PC-9 (cell line): ENCODE results near the gene CDK11B. TPM values are rescaled to one million over a fixed set of nuclear protein-coding genes. Genes with fewer than 3 reads are reported as not detected.
A peak's percentile ranks its signal among the peaks of the same experiment; 100 is the strongest.

Source experiments
- BruUV-seq: library from RNA; stranded (reverse); fragments of 400-500 nt; replicated peaks from 2 replicates; lab custom pipeline; 2021; lab: Mats Ljungman, UMichigan
- CTCF ChIA-PET: fragments of 300-600 bp; sonication (Branson Sonifier 250); formaldehyde crosslinking; loops from one replicate; lab custom pipeline; 2022; ENCODE audit warnings: antibody characterized with exemption; lab: Charles Lee
- POLR2A ChIA-PET: fragments of 300-600 bp; sonication (Branson Sonifier 250); formaldehyde crosslinking; loops from one replicate; lab custom pipeline; 2022; ENCODE audit warnings: antibody characterized with exemption; ENCODE audit not compliant: unreplicated experiment; lab: Charles Lee
- DNase-seq, 2 experiments: peaks; one replicate each; pipeline versions ENCODE4 v3.0.0 to v3.0.0-alpha.2; 2015 to 2022; ENCODE audit warnings: mixed read lengths in 1 of 2
- H2AFZ ChIP-seq: fragments of 200-600 bp; sonication (generic); 2 replicates; pipeline ENCODE4 v1.8.1; 2017; ENCODE audit warnings: antibody characterized with exemption
- H3F3A ChIP-seq: fragments of 200-600 bp; sonication (generic); 2 replicates; pipeline ENCODE4 v1.8.1; 2017; ENCODE audit warnings: antibody characterized with exemption, mild to moderate bottlenecking, low read depth; ENCODE audit not compliant: insufficient read depth
- H3K27ac ChIP-seq: fragments of 200-600 bp; sonication (generic); 2 replicates; pipeline ENCODE4 v1.6.1; 2016; ENCODE audit warnings: mixed run types
- H3K27me3 ChIP-seq: fragments of 200-600 bp; sonication (generic); 2 replicates; pipeline ENCODE4 v1.6.1; 2016; ENCODE audit warnings: low read depth, mixed run types; ENCODE audit not compliant: insufficient read depth
- H3K36me3 ChIP-seq: fragments of 200-600 bp; sonication (generic); 2 replicates; pipeline ENCODE4 v1.6.1; 2016; ENCODE audit warnings: low read depth, mixed run types
- H3K4me1 ChIP-seq: fragments of 200-600 bp; sonication (generic); replicated peaks from 2 replicates; pipeline ENCODE4 v1.6.1; 2016; ENCODE audit warnings: mixed run types; ENCODE audit not compliant: insufficient read depth
- H3K4me2 ChIP-seq: fragments of 200-600 bp; sonication (generic); 2 replicates; pipeline ENCODE4 v1.6.1; 2017; ENCODE audit warnings: mixed run types
- H3K4me3 ChIP-seq: fragments of 200-600 bp; sonication (generic); 2 replicates; pipeline ENCODE4 v1.6.1; 2016; ENCODE audit warnings: mixed run types
- H3K79me2 ChIP-seq: fragments of 200-600 bp; sonication (generic); 2 replicates; pipeline ENCODE4 v1.6.1; 2017; ENCODE audit warnings: low read depth, mixed run types
- H3K9me2 ChIP-seq: fragments of 200-600 bp; sonication (generic); 2 replicates; pipeline ENCODE4 v1.8.1; 2017; ENCODE audit warnings: mild to moderate bottlenecking; ENCODE audit not compliant: insufficient read depth
- H3K9me3 ChIP-seq: fragments of 200-600 bp; sonication (generic); 2 replicates; pipeline ENCODE4 v1.8.1; 2016; ENCODE audit warnings: low read depth; ENCODE audit not compliant: insufficient read depth
- H4K20me1 ChIP-seq: fragments of 200-600 bp; sonication (generic); 2 replicates; pipeline ENCODE4 v1.8.1; 2017; ENCODE audit not compliant: insufficient read depth
- EZH2 ChIP-seq: fragments of 200-600 bp; sonication (generic); IDR thresholded peaks from 2 replicates; pipeline ENCODE4 v1.8.0; 2017; ENCODE audit warnings: antibody characterized with exemption, low read depth
- intact Hi-C: fragments of 100-400 bp; cut with micrococcal nuclease; formaldehyde crosslinking; loops from one replicate; pipeline ENCODE4 v1.10.0; 2022; ENCODE audit not compliant: unreplicated experiment
- total RNA-seq: library from RNA; stranded (reverse); gene quantifications from 2 replicates; pipeline ENCODE4 v1.2.3, GENCODE V29; 2021
- TF ChIP-seq, protein P1 (sequence below): fragments of 200-600 bp; sonication (generic); conservative IDR thresholded peaks from 2 replicates; pipeline ENCODE4 v1.6.1; 2017; ENCODE audit warnings: mixed run types, antibody characterized with exemption, mild to moderate bottlenecking, moderate library complexity

Gene CDK11B
- total RNA-seq, 1 experiment from 2014 or later = 21.2 TPM

DNA sequence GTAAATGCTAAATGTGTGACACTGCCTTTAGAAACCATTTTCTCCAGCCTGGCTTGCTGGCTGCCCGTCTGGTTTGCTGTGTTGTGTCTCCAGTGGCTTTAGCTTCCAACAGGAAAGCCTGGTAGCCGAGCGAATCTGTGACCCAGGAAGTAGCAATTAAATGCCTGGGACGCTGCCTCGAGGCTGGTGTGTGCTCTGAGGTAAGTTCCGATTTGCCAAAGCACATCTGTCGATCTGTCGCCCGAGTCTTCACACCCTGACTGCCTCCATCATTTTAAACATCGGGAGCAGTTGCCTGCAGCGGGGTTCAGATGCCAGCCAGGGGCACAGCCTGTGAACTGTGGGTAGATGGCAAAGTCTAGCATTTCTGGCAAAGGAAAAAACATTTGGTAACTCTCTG lies 41.3 kb downstream of the CDK11B start:
- TF ChIP-seq, protein P1, sequence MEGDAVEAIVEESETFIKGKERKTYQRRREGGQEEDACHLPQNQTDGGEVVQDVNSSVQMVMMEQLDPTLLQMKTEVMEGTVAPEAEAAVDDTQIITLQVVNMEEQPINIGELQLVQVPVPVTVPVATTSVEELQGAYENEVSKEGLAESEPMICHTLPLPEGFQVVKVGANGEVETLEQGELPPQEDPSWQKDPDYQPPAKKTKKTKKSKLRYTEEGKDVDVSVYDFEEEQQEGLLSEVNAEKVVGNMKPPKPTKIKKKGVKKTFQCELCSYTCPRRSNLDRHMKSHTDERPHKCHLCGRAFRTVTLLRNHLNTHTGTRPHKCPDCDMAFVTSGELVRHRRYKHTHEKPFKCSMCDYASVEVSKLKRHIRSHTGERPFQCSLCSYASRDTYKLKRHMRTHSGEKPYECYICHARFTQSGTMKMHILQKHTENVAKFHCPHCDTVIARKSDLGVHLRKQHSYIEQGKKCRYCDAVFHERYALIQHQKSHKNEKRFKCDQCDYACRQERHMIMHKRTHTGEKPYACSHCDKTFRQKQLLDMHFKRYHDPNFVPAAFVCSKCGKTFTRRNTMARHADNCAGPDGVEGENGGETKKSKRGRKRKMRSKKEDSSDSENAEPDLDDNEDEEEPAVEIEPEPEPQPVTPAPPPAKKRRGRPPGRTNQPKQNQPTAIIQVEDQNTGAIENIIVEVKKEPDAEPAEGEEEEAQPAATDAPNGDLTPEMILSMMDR = no peak
- TF ChIP-seq EZH2 = no peak
- Histone ChIP-seq H3K36me3 (no peaks in the 10 kb centered on the region), H3K27me3 (no peaks in the 10 kb centered on the region), H4K20me1 (peaks cover 8% of the 10 kb centered on the region), H2AFZ (no peak overlapping the region), H3K4me2 (peak overlapping the region; percentile 96), H3K4me3 (no peak overlapping the region), H3K9me2 (no peaks in the 10 kb centered on the region), H3K9me3 (no peaks in the 10 kb centered on the region), H3K79me2 (peaks cover 29% of the 10 kb centered on the region), H3F3A (peaks cover 16% of the 10 kb centered on the region; the same call in 1 of the 2 replicates), H3K4me1 (peaks cover 21% of the 10 kb centered on the region), H3K27ac (no peak overlapping the region)
- intact Hi-C loops = no loop called here
- ChIA-PET CTCF (no interaction called here), POLR2A (no interaction called here)
- DNase-seq = no peak
- TSS peak; percentile 66 for BruUV-seq

GRCh38 chr1:1616838-1617237 lies 42.0 kb downstream of the CDK11B start:
- peaks cover 21% of the 10 kb centered on the region for H3K4me1 ChIP-seq
- DNase-seq = no peak
- ChIA-PET POLR2A (no interaction called here), CTCF (no interaction called here)
- no peaks in the 10 kb centered on the region for H3K9me2 ChIP-seq
- no peak for TF ChIP-seq EZH2
- TF ChIP-seq, protein P1 = no peak
- no peaks in the 10 kb centered on the region for H3K36me3 ChIP-seq
- H3K79me2 ChIP-seq = peaks cover 29% of the 10 kb centered on the region
- no peak overlapping the region for H3K27ac ChIP-seq
- no peaks in the 10 kb centered on the region for H3K9me3 ChIP-seq
- peak overlapping the region; percentile 79 for H3K4me3 ChIP-seq
- no TSS peak for BruUV-seq
- no peak overlapping the region for H2AFZ ChIP-seq
- peaks cover 8% of the 10 kb centered on the region for H4K20me1 ChIP-seq
- intact Hi-C loops = no loop called here
- no peaks in the 10 kb centered on the region for H3K27me3 ChIP-seq
- H3F3A ChIP-seq = peaks cover 16% of the 10 kb centered on the region; the same call in 1 of the 2 replicates
- peak overlapping the region; percentile 96 for H3K4me2 ChIP-seq

- Histone ChIP-seq H3K27me3 (no peaks in the 10 kb centered on the region), H3K36me3 (no peaks in the 10 kb centered on the region), H3K27ac (no peak overlapping the region), H3F3A (peaks cover 16% of the 10 kb centered on the region; the same call in 1 of the 2 replicates), H3K4me1 (peaks cover 21% of the 10 kb centered on the region), H2AFZ (peak overlapping the region; percentile 68), H3K79me2 (peaks cover 29% of the 10 kb centered on the region), H3K4me3 (peak overlapping the region; percentile 79), H3K4me2 (peak overlapping the region; percentile 96), H3K9me3 (no peaks in the 10 kb centered on the region), H3K9me2 (no peaks in the 10 kb centered on the region), H4K20me1 (peaks cover 10% of the 10 kb centered on the region)
- BruUV-seq = no TSS peak
- CTCF ChIA-PET = no interaction called here
- intact Hi-C loops = no loop called here
- POLR2A ChIA-PET = interaction anchor here (0.7 kb wide), 1 partner anchor 339 kb away, joined by 4 read pairs; no protein-coding TSS in a partner anchor
- TF ChIP-seq, protein P1 = no peak
- no peak for TF ChIP-seq EZH2
- DNase-seq = peak in 1 of 2 experiments; percentile 56
Observed at GRCh38 chr1:1616045-1616790, 42.6 kb downstream of the CDK11B start.
